H1 (cell line): Measurements from ENCODE around the gene DEXI. TPM values are rescaled to one million over a fixed set of nuclear protein-coding genes. Genes with fewer than 3 reads are reported as not detected.

Experiments
- KDM1A ChIP-seq: fragments of 200-600, 300-600 bp; sonication (generic); IDR thresholded peaks from 2 replicates; pipeline ENCODE4 v1.7.1; 2016; ENCODE audit warnings: mild to moderate bottlenecking, low read length, borderline replicate concordance
- polyA plus RNA-seq, 7 experiments: library from polyadenylated mRNA; depleted of rRNA in 3 of 7; stranded (reverse) in 5 of 7; unstranded in 2 of 7; fragments of >200 nt in 5 of 7; fragments of 200-250 nt in 2 of 7; gene quantifications; 1 replicate in 5 of 7; 2 replicates in 1 of 7; 4 replicates in 1 of 7; pipeline versions ENCODE4 v1.2.1 to v1.2.3, GENCODE V29; 2011 to 2013; ENCODE audit warnings: missing spikeins in 2 of 7, mixed read lengths in 2 of 7
- total RNA-seq: library from RNA; stranded (reverse); fragmentation: NEBNext Ultra II Directional; extraction: Animal tissue kit (Norgen Biotek cat#: 25700); gene quantifications from 2 replicates; pipeline ENCODE4 v1.2.1, GENCODE V29; 2021

The DEXI gene
- total and polyA plus RNA-seq, 2 of the 8 experiments (the other 6 are each of a cell fraction or from before 2014, with no cell fraction given): 39.5 to 47.3 TPM

GRCh38 chr16:10966129-10966528, 23.9 kb upstream of the DEXI start (continued):
- no peak for TF ChIP-seq KDM1A
